Effector memory CD8-positive, alpha-beta T cell (primary cell): ENCODE measurements around the gene MGME1.

Source experiments
- ATAC-seq: fragments of 150-1000 bp; cut with Tn5 transposase; replicated peaks from 2 replicates; pipeline ENCODE4 v1.10.0; 2021; ENCODE audit warnings: mild to moderate bottlenecking, moderate library complexity
- DNase-seq, 3 experiments: peaks; one replicate each; pipeline ENCODE4 v3.0.0; 2021
- H3K27ac Mint-ChIP-seq, 2 donors: one replicate each; pipeline ENCODE4 v1.8.0; 2022; ENCODE audit warnings: mild to moderate bottlenecking in 2 of 2, mixed read lengths in 2 of 2, moderate library complexity in 2 of 2
- H3K27me3 Mint-ChIP-seq, 2 donors: one replicate each; pipeline ENCODE4 v1.8.0; 2022; ENCODE audit warnings: mixed read lengths in 2 of 2
- H3K36me3 Mint-ChIP-seq: one replicate; pipeline ENCODE4 v1.8.0; 2022; ENCODE audit warnings: mild to moderate bottlenecking, moderate library complexity, mixed read lengths; ENCODE audit not compliant: insufficient read depth
- H3K4me1 Mint-ChIP-seq, 2 donors: one replicate each; pipeline ENCODE4 v1.8.0; 2022; ENCODE audit warnings: low read depth in 2 of 2, mixed read lengths in 2 of 2
- H3K4me3 Mint-ChIP-seq, 2 donors: one replicate each; pipeline ENCODE4 v1.8.0; 2022; ENCODE audit warnings: mild to moderate bottlenecking in 2 of 2, mixed read lengths in 2 of 2, moderate library complexity in 2 of 2
- H3K9me3 Mint-ChIP-seq, 2 donors: one replicate each; pipeline ENCODE4 v1.8.0; 2022; ENCODE audit warnings: mixed read lengths in 2 of 2

The MGME1 gene

DNA sequence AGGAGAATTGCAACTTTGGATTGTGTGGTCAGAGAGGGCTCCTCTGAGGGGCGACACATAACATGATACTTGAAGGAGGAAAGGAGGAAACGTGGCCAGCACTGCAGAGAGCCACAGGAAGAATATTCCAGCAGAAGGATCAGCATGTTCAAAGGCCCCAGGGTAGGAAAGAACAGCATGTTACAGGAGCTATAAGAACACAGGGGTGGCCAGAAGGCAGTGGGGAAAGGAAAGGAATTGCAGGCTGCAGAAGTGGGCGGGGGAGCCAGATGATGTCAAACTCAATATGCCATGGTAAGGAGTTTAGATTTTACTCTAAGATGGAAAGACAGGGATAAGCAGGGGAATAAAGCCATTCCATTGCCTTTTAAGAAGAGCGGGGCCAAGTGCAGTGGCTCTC lies 30.7 kb downstream of the MGME1 start:
- H3K36me3 Mint-ChIP-seq: no peaks in the 10 kb centered on the region
- DNase-seq (no peak), ATAC-seq (no peak)
- no peak overlapping the region for H3K27ac Mint-ChIP-seq
- no peaks in the 10 kb centered on the region for H3K27me3 Mint-ChIP-seq
- H3K4me1 Mint-ChIP-seq: peaks cover 5 to 6% of the 10 kb centered on the region in 2 donors
- H3K9me3 Mint-ChIP-seq: no peaks in the 10 kb centered on the region
- no peak overlapping the region for H3K4me3 Mint-ChIP-seq

DNA sequence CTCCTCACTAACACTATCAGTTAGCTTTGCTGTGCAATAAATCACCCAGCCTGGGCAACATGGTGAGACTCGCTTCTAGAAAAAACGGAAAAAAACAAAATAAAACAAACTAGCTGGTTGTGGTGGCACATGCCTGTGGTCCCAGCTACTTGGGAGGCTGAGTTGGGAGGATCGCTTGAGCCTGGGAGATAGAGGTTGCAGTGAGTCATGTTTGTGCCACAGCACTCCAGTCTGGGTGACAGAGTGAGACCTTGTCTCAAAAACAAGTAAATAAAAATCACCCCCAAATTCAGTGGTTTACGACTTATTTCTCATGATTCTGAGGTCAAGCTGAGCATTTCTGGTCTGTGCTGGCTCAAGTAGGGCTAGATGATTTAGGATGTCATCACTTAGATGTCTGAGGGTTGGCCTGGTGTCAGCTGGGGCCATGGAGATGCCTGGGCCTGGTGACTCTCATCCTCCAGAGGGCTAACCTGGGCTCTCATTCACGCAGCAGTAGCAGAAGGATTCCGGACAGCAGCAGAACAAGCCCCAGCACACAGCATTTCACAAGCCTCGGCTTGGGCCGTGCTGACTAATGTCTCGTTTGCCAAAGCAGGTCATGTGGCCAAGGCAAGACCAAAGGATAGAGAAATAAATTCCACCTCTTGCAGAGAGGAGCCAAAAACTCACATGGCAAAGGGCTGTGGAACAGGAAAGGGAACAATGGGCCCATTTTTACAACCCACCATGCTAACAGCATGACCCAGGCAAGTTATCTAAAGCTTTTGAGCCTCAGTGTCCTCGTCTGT lies 32.5 kb downstream of the MGME1 start:
- ATAC-seq (no peak), DNase-seq (no peak)
- Mint-ChIP-seq H3K4me3 (no peak overlapping the region), H3K4me1 (peaks cover 0 to 1% of the 10 kb centered on the region in 2 donors), H3K9me3 (no peaks in the 10 kb centered on the region), H3K36me3 (no peaks in the 10 kb centered on the region), H3K27ac (no peak overlapping the region), H3K27me3 (no peaks in the 10 kb centered on the region)

DNA sequence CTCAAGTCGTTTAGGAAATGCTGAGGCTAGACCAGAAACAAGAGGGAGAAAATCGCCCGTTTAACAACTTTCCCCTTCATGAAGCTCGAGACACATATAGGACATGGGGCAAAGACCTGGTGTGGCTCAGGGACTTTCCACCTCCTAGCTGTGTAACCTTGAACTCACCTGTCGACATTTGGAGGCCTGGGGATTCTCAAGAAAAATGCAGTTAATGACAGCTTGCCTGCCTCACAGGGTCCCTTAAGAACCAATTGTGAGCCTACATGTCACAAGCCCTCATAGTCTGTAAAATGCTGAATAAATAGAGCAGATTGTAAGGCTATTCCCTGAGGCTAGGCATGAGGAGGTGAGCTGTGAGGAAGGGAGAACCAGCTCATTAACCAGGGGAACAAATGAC lies 35.1 kb downstream of the MGME1 start:
- H3K27me3 Mint-ChIP-seq: peaks cover 0 to 9% of the 10 kb centered on the region in 2 donors
- ATAC-seq (no peak), DNase-seq (no peak)
- no peaks in the 10 kb centered on the region for H3K9me3 Mint-ChIP-seq
- H3K27ac Mint-ChIP-seq: no peak overlapping the region
- H3K4me1 Mint-ChIP-seq: no peaks in the 10 kb centered on the region
- no peaks in the 10 kb centered on the region for H3K36me3 Mint-ChIP-seq
- H3K4me3 Mint-ChIP-seq: no peak overlapping the region

DNA sequence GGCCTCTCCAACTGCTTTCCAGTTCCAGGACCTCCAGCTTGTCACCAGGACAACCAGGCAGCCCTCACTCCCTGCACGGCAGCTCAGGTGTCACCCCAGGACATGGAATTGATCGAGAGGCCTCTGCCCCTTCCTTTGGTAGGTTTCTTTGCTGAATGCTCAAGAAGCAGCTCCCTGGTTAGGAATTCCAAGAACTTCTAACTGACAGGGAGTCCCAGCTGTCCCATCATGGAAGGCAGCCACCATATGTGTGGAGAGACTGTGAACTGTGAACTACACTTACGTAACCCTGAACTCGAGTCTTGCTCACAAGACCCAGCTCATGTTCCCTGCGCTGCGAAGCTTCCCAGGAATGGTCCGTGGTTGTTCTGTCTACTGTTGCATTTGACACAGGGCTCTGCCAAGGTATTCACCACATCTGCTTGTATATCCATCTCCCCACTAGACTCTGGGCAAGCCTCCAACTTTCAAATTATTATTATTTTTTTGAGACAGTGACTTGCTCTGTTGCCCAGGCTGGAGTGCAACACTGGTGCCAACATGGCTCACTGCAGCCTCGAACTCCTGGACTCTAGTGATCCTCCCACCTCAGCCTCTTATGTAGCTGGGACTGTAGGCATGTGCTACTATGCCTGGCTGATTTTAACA lies 35.7 kb downstream of the MGME1 start:
- ATAC-seq (no peak), DNase-seq (no peak)
- no peaks in the 10 kb centered on the region for H3K9me3 Mint-ChIP-seq
- no peaks in the 10 kb centered on the region for H3K36me3 Mint-ChIP-seq
- peaks cover 0 to 9% of the 10 kb centered on the region in 2 donors for H3K27me3 Mint-ChIP-seq
- H3K27ac Mint-ChIP-seq: no peak overlapping the region
- no peak overlapping the region for H3K4me3 Mint-ChIP-seq
- H3K4me1 Mint-ChIP-seq: no peaks in the 10 kb centered on the region

DNA sequence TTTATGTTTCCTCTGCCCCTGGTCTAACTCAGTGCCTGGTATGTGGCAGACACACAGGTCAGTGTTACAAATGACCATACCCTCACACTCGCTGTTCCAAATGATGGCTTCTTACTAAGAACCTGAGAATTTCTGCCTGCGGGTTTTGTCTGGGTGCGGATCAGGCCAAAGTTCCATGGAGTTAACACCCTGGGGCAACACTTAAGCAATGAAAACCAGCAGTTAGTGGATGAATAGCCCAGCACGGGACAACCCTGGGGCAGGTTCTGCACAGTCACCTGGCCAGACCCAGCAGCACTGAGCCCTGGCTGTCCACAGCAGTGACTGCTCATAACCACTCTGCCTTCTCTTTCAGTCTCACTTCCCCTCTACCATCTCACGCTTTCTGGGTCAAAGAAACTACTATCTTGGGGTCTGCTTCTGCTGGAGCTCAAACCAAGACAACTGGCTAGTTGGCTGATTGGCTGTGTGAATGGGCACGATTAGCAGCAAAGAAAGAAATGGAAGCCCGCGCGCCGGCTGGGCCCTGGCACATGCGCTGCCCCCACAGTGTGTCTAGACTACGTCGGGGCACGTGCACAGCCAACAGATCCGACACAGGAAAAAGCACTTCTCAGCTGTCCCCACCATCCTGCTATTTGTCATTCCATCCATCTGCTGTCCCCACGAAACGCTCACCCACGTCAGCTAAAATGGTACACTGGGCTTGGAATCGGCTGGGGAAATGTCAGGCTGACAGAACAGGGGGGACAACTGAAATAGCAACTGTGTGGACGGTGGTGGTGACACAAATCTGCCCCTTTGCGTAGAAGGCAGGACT lies 36.6 kb downstream of the MGME1 start:
- no peak overlapping the region for H3K27ac Mint-ChIP-seq
- no peaks in the 10 kb centered on the region for H3K9me3 Mint-ChIP-seq
- DNase-seq: no peak
- no peak overlapping the region for H3K4me3 Mint-ChIP-seq
- no peaks in the 10 kb centered on the region for H3K4me1 Mint-ChIP-seq
- H3K27me3 Mint-ChIP-seq: peaks cover 0 to 9% of the 10 kb centered on the region in 2 donors
- ATAC-seq: no peak
- no peaks in the 10 kb centered on the region for H3K36me3 Mint-ChIP-seq

DNA sequence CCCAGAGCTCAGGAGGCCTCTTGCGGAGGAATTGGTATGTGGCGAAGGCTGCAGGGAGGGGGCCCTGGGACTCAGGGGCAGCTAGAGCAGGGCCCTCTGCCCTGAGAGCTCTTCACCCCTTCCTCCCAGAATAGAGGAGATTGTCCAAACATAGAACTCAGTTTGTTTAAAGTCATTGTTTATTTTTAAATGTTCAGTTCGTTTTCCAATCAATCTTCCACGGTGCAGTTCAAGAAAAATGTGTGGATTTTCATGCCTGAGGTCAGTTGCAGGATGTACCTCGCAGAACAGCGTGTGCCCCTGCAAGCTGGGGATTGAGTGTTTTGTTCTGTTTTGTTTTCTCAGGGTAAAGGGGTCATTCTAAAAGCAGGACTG lies 37.2 kb downstream of the MGME1 start:
- H3K27me3 Mint-ChIP-seq: peaks cover 0 to 9% of the 10 kb centered on the region in 2 donors
- no peaks in the 10 kb centered on the region for H3K9me3 Mint-ChIP-seq
- no peak overlapping the region for H3K4me3 Mint-ChIP-seq
- H3K4me1 Mint-ChIP-seq: no peaks in the 10 kb centered on the region
- no peaks in the 10 kb centered on the region for H3K36me3 Mint-ChIP-seq
- no peak for DNase-seq
- no peak for ATAC-seq
- H3K27ac Mint-ChIP-seq: no peak overlapping the region

DNA sequence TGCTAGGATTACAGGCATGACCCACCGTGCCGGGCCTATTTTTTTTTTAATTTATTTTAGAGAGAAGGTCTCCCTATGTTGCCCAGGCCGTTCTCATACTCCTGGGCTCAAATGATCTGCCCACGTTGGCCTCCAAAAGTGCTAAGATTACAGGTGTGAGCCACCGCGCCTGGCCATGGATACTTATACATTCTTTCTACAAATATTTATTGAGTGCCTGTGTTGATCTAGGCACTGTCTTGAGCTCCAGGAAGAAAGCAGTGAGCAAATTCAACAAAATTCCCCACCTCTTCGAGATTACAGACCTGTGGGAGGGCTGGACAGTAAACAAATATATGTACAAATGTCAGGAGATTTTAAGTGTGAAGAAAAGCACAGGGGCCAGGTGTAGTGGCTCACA lies 37.9 kb downstream of the MGME1 start:
- Mint-ChIP-seq H3K27me3 (peaks cover 0 to 9% of the 10 kb centered on the region in 2 donors), H3K4me1 (no peaks in the 10 kb centered on the region), H3K27ac (no peak overlapping the region), H3K36me3 (no peaks in the 10 kb centered on the region), H3K4me3 (no peak overlapping the region), H3K9me3 (no peaks in the 10 kb centered on the region)
- DNase-seq: no peak
- ATAC-seq: no peak

DNA sequence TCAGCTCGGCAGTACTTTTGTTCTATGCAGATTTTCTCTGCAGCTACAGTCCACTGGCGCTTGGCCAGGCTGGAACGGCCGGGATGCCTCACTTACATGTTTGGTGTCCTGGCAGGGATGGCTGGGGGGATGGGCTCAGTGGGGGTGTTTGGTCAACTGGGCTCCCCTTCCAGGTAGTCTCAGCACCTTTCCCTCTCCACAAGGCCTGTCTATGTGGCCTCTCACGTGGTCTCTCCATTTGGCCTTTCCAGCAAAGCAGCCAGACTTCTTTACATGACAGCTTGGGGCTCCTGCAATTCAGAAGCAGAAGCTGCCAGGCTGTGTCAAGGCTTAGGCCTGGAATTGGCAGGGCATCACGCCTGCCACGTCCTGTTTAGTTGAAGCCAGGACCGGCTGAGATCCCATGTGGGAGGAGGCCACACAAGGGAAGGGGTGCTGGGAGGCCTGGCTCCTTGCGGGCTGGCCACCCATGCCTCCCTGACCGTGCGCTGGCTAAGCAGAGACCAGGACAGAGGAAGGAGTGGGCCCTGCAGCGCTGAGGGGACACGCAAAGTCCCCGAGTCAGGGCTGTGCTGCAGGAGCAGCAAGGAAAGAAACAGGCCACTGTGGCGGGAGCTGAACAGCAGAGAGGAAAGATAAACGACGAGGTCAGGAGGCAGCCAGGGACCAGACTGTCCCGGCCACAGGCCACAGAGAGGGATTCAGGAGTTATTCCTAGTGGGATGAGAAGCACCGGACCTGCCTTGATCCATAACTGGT lies 38.9 kb downstream of the MGME1 start:
- Mint-ChIP-seq H3K4me1 (no peaks in the 10 kb centered on the region), H3K36me3 (no peaks in the 10 kb centered on the region), H3K27ac (no peak overlapping the region), H3K9me3 (no peaks in the 10 kb centered on the region), H3K27me3 (peaks cover 0 to 9% of the 10 kb centered on the region in 2 donors), H3K4me3 (no peak overlapping the region)
- no peak for DNase-seq
- no peak for ATAC-seq

DNA sequence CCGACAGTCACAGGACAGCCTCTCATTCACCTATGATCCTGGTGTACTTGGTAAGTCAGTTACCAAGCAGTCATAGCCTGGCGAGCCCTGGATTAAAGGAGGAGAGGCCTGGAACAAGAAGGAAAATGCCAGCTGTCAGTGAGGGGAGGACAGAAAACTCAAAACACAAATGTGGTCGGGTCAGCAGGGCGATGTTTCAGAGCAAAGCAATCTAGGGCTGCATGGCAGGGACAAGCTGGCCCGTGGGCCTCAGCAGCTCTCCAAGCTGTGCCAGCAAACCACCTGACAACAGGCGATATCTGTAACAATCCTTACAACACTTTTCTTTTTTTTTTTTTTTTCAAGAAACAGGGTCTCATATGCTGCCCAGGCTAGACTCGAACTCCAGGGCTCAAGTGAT lies 40.3 kb downstream of the MGME1 start:
- DNase-seq: no peak
- Mint-ChIP-seq H3K36me3 (peaks cover 7% of the 10 kb centered on the region), H3K4me3 (no peak overlapping the region), H3K27me3 (peaks cover 0 to 9% of the 10 kb centered on the region in 2 donors), H3K27ac (no peak overlapping the region), H3K9me3 (no peaks in the 10 kb centered on the region), H3K4me1 (no peaks in the 10 kb centered on the region)
- no peak for ATAC-seq

DNA sequence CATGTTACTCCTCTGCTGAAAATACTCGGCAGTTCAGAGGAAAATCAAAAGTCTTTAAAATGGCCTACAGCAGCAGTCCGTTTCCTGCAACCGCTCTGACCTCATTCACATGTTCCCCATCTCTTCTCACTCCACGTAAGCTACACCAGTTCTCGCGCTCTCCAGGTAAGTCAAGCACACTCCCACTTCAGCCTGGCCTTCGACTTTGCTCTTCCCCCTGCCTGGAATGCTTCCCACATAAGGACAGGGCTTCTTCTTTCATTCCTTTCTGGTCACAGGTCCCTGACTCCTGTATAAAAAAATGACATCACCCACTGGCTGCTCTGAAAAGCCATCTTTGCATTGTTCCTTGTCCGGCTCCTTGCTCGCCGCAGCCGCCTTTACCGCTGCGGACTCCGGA lies 42.7 kb downstream of the MGME1 start:
- DNase-seq: no peak
- peaks cover 0 to 9% of the 10 kb centered on the region in 2 donors for H3K27me3 Mint-ChIP-seq
- no peak overlapping the region for H3K27ac Mint-ChIP-seq

DNA sequence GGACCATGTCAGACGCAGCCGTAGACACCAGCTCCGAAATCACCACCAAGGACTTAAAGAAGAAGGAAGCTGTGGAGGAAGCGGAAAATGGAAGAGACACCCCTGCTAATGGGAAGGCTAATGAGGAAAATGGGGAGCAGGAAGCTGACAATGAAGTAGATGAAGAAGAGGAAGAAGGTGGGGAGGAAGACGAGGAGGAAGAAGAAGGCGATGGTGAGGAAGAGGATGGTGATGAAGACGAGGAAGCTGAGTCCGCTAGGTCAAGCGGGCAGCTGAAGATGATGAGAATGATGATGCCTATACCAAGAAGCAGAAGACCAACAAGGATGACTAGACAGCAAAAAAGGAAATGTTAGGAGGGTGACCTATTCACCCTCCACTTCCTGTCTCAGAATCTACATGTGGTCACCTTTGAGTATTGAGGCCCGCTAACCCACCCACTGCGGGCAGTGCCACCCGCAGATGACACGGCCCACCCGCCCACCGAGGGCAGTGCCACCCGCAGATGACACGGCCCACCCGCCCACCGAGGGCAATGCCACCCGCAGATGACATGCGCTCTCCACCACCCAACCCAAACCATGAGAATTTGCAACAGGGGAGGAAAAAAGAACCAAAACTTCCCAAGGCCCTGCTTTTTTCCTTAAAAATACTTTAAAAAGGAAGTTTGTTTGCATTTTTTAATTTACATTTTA lies 43.3 kb downstream of the MGME1 start:
- no peak overlapping the region for H3K27ac Mint-ChIP-seq
- H3K4me3 Mint-ChIP-seq: no peak overlapping the region
- H3K4me1 Mint-ChIP-seq: no peaks in the 10 kb centered on the region
- peaks cover 7% of the 10 kb centered on the region for H3K36me3 Mint-ChIP-seq
- DNase-seq: no peak
- no peaks in the 10 kb centered on the region for H3K9me3 Mint-ChIP-seq
- peaks cover 0 to 9% of the 10 kb centered on the region in 2 donors for H3K27me3 Mint-ChIP-seq
- no peak for ATAC-seq

More for the DNA sequence above, 42.7 kb downstream of the MGME1 start:
- no peak for ATAC-seq
- H3K9me3 Mint-ChIP-seq: no peaks in the 10 kb centered on the region
- no peak overlapping the region for H3K4me3 Mint-ChIP-seq
- peaks cover 7% of the 10 kb centered on the region for H3K36me3 Mint-ChIP-seq
- H3K4me1 Mint-ChIP-seq: no peaks in the 10 kb centered on the region

DNA sequence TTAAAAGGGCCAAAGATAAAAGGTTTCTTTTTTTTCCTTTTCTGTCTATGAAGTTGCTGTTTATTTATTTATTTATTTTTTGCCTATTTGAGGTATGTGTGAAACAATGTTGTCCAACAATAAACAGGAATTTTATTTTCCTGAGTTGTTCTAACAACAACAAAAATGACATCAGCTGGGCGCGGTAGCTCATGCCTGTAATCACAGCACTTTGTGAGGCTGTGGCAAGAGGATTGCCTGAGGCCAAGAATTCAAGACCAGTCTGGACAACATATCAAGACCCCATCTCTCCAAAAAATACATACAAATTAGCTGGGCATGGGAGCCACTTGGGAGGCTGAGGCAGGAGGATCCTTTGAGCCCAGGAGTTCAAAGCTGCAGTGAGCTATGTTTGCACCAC lies 44.1 kb downstream of the MGME1 start:
- H3K4me3 Mint-ChIP-seq: no peak overlapping the region
- H3K9me3 Mint-ChIP-seq: no peaks in the 10 kb centered on the region
- no peak overlapping the region for H3K27ac Mint-ChIP-seq
- no peak for DNase-seq
- H3K36me3 Mint-ChIP-seq: peaks cover 7% of the 10 kb centered on the region
- H3K27me3 Mint-ChIP-seq: peaks cover 0 to 4% of the 10 kb centered on the region in 2 donors
- no peaks in the 10 kb centered on the region for H3K4me1 Mint-ChIP-seq
- ATAC-seq: no peak

DNA sequence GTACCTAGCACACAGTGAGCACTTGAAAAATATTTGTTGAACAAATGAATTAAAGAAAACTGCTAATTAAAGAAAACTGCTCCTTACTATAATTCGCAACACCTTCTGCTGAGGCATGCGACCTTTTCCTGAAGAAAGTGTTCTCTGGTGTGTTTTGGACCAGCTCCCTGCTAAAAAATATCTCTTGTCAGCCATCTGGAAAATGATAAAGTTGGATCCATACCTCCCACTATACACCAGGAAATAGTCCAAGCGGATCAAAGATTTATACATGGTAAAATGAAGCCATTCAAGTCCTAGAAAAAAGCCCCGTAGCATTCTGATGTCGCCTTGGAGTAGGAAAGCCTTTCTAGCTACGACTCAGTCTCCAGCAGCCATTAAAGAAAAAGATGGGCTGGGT lies 45.6 kb downstream of the MGME1 start:
- Mint-ChIP-seq H3K4me1 (no peaks in the 10 kb centered on the region), H3K36me3 (peaks cover 7% of the 10 kb centered on the region), H3K27me3 (no peaks in the 10 kb centered on the region), H3K9me3 (no peaks in the 10 kb centered on the region), H3K4me3 (no peak overlapping the region), H3K27ac (no peak overlapping the region)
- ATAC-seq (no peak), DNase-seq (no peak)
